T47D (cell line): ENCODE data around the gene MUS81.

Experiments used
- DNase-seq, 2 experiments: peaks; one replicate each; pipeline versions ENCODE4 v3.0.0 to v3.0.0-alpha.2; 2011 to 2012; ENCODE audit warnings: low read depth in 1 of 2, low spot score in 1 of 2
- JUND ChIP-seq: IDR thresholded peaks from 2 replicates; pipeline ENCODE4 v1.6.1; 2012; ENCODE audit warnings: low read depth
- in situ Hi-C: cut with HindIII; loops from 2 replicates; pipeline ENCODE4 v1.10.0; 2016; ENCODE audit warnings: low sequenced_read_pairs, low pct_unique_long_range_greater_than_20kb

Gene MUS81

DNA sequence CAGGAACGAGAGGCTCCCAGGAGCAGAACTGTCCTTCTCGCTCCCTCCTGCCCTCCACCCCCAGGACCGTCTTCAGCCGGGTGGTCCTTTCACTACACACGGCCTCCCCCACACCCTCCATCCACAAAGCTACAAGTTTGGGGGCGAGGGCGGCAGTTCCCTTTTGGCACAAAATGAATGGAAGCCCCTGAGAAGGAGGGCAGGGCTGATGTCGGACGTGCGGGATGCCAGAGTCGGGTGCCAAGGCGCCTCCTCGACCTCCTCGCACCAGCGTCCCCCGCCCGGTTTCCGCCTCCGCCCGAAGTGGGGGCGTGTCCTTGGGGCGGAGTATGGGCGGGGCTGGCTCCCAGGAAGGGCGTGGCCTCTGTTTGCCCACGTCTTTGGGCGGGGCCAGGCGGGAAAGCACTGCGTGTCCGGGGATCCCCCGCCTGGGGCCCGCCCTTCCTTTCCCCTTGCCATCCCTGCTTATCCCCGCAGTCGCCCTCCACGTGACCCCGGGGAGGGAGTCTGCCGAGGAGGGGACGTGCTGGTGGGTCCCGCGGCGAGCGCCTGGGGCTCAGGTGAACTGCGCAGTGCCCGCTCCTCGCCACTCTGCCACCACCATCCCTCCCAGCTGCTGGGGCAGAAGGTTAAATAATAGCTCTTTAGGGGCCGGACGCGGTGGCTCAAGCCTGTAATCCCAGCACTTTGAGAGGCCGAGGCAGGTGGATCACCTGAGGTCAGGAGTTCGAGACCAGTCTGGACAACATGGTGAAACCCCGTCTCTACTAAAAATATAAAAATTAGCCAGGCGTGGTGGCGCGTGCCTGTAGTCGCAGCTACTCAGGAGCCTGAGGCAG lies 13.3 kb downstream of the MUS81 start:
- no peak for TF ChIP-seq JUND
- in situ Hi-C loops: no loop called here
- peak; percentile 91 to 93 for DNase-seq

DNA sequence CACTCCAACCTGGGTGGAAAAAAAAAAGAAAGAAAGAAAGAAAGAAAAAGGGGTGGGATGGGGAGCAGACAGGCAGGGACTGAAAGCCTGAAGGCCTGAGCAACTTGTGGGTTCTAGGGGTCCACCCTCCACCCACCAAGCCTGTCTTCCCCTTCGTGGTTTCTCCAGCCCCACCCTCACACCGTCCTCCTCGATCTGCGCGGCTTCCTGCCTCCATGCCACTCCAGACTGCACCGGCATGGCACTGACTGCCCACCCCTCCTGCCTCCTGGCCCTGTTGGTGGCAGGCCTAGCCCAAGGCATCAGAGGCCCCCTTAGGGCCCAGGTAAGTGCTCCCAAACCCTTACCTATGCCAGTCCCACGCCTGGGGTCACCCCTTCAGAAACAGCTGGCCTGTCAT lies 19.4 kb downstream of the MUS81 start, which contains the start of gene CTSW:
Gene CTSW, plus strand, starts transcription at position 221 of the 400 bp plus-strand sequence. Its CDS starts 18 bp downstream, at position 239.
- no peak for DNase-seq
- in situ Hi-C loops: no loop called here
- TF ChIP-seq JUND: no peak

DNA sequence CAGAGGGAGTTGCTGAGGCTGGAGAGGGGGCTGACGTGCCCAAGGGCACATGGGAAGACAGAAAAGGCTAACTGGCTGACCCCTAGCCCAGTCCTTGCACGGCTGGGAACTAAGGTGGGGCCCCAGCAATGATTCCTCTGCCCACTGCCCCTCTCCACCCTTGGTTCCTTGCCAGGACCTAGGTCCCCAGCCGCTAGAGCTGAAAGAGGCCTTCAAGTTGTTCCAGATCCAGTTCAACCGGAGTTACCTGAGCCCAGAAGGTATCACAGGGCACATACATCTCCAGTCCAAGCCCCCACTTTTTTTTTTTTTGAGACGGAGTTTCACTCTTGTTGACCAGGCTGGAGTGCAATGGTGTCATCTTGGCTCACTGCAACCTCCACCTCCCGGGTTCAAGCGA lies 19.8 kb downstream of the MUS81 start:
- in situ Hi-C loops: no loop called here
- TF ChIP-seq JUND: no peak
- DNase-seq: no peak

DNA sequence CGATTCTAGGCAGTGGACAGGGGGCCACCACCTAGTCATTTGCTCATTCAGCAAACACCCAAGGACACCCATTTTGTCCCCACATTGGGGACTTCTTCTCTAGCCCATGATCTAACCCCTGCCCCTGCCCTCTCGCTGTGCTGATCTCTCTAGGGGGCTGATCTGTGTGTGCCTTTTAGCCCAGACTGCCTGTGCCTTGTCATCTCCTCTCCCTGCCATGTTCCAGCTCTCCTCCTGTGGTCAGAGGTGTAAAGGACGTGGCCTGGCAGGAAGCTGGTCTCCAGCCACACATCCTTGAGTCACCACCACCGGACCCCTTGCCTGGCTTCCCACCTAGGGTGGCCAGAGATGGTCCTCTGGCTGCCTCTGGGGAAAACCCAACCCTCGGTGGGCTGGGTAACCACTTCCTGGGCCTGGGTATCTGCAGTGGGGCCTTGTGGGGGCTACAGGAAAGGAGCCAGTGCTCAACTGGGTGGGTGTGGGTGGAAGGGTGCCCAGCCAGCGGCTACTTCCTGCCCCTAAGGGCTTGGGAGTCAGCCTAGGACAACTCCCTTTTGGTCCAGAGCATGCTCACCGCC lies 20.7 kb downstream of the MUS81 start:
- DNase-seq: no peak
- no peak for TF ChIP-seq JUND
- in situ Hi-C loops: no loop called here

DNA sequence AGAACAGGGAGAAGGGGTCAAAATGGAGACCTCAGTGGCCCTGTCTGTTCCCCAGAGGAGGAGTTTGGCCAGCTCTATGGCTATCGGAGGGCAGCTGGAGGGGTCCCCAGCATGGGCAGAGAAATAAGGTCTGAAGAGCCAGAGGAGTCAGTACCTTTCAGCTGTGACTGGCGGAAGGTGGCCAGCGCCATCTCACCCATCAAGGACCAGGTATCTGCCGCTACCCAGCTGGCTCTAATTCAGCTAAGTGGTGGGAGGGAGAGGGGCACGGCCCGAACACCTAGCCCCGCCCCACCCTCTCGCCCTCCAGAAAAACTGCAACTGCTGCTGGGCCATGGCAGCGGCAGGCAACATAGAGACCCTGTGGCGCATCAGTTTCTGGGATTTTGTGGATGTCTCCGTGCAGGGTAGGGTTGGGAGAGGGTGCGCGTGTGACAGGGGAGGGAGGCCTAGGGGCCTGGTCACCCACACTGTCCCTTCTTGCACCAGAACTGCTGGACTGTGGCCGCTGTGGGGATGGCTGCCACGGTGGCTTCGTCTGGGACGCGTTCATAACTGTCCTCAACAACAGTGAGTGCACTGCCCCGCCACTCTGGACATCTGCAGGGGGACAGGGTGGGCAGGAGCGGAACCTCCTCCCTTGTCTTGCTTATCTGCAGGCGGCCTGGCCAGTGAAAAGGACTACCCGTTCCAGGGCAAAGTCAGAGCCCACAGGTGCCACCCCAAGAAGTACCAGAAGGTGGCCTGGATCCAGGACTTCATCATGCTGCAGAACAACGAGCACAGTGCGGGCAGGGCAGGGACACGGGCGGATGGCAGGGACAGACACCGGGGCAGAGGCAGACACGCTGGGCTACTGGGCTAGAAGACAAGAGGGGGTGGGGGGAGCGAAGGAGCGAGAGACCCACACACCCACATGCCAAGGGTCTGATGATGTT lies 22.2 kb downstream of the MUS81 start:
- in situ Hi-C loops: no loop called here
- DNase-seq: no peak

DNA sequence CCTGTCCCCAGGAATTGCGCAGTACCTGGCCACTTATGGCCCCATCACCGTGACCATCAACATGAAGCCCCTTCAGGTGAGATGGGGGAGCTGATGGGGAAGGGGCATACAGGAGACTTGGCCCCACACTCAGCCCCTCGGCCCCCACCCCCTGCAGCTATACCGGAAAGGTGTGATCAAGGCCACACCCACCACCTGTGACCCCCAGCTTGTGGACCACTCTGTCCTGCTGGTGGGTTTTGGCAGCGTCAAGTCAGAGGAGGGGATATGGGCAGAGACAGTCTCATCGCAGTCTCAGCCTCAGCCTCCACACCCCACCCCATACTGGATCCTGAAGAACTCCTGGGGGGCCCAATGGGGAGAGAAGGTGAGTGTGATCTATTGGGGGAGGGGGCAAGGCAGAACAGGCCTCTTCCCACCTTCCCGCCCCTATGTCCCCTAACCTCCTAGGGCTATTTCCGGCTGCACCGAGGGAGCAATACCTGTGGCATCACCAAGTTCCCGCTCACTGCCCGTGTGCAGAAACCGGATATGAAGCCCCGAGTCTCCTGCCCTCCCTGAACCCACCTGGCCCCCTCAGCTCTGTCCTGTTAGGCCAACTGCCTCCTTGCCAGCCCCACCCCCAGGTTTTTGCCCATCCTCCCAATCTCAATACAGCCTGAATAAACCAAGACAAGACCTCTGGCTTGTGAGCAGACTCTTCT lies 23.0 kb downstream of the MUS81 start:
- TF ChIP-seq JUND: no peak
- DNase-seq: no peak
- in situ Hi-C loops: no loop called here

More for the DNA sequence above, 22.2 kb downstream of the MUS81 start:
- TF ChIP-seq JUND: no peak

DNA sequence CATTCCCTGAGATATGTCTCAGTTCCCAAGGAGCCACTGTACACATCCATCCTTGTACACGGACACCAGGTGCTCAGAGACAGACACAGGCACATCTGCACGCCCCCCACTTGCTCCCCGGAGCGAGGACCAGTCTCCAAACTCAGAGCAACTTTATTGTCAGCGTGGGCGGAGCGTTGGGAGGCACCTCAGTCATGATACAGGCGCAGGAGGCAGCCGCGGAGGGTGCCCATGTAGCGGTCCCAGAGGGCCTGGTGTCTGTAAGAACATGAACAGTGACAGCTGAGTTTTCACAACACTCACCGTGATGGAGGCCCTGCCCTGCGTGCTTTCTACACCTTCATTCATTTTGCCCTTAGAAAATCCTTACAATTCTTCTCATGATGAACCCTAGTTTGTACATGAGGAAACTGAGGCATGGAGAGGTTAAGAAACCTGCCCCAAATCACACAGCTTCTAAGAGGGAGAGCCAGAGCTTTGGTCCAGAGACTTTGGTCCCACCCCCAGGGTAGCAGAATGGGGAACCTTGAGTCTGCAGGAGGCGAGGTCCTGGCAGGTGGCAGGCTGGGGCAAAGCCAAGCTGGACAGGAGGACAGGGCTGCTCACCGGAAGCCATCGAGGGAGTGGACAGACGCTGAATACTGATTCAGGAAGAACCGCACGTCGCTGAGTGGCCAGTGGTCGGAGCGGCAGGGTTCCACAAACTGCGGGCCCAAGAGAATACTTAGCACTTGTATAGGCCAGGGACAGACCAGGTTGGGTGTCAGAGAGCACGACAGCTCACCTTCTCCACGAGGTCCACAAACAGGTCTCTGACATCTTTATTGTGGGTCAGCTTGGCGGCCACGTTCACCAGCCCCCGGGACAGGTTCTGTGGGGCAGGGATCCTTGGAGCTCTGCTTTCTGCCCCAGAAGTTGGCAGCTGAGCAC lies 23.8 kb downstream of the MUS81 start:
- DNase-seq: no peak
- TF ChIP-seq JUND: no peak
- in situ Hi-C loops: no loop called here

DNA sequence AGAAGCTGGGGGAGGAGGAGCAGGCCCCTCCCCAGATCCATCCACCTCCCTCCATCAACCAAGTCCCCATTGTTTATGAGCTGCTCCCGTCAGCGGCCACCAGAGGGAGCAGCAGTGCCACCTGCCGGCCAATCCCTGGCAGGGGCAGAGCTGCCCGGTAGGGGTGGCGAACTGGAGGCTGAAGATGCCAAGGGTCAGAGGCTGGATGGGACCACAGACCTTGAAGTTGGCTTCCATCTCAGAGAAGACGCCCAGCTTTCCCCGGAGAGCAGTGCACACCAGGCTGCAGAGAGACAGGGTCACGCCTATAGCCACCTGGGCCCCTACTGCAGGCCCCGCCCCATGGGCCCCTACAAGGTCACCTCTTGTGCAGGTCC lies 24.5 kb downstream of the MUS81 start:
- peak; percentile 86 to 94 for DNase-seq
- TF ChIP-seq JUND: no peak
- in situ Hi-C loops: no loop called here

DNA sequence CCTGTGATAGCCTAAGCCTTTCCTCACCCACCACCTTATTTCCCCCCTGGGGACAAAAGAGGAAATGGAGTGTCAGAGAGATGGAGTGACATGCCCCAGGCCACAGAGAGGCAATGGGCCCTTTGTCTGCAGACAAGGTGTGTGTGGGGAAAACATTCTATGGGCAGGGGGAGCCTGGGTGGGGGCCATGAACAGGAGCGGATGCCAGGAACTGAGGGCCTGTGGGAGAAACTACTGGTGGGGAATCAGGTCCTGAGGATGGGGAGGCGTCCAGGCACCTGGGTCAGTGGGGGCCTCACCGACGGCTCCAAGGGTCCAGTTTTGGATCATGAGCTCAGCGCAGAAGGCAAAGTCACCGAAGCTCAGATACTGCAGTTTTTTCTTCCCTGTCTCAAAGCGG lies 25.0 kb downstream of the MUS81 start:
- no peak for TF ChIP-seq JUND
- in situ Hi-C loops: no loop called here
- no peak for DNase-seq

DNA sequence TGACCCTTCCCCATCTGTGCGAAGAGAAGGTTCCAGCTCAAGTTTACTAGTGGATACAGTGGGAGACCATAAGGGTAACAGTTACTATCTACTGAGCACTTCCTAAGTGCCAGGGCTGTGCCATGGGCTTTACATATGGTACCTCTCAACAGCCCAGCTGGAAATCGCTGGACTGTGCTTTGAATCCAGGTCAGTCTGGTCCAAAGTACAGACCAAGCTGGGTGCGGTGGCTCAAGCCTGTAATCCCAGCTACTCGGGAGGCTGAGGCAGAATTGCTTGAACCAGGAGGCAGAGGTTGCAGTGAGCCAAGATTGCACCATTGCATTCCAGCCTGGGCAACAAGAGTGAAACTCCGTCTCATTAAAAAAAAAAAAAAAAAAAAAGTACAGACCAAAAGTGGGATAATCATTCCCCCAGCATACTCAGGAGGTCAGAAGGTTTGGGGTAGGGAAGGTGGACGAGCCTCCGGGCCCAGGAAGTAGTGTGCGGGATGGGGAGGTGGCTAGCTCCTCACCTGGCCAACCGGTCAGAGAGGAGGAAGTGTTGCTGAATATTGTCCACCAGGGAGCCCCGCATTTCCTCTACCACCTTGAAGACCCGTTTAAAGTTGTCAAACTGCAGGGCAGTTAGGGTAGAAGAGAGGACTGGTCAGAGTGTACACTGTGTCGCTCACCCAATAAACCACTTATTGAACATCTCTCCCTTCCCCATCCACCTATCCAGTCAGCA lies 25.7 kb downstream of the MUS81 start:
- in situ Hi-C loops: no loop called here
- TF ChIP-seq JUND: no peak
- no peak for DNase-seq
